NB4 (cell line): Measurements from ENCODE around the gene NDOR1.

Experiments used
- MYC ChIP-seq: IDR thresholded peaks from 2 replicates; pipeline ENCODE4 v1.6.1; 2011; ENCODE audit warnings: low read depth, low read length
- POLR2A ChIP-seq: IDR thresholded peaks from 2 replicates; pipeline ENCODE4 v1.6.1; 2011; ENCODE audit warnings: mild to moderate bottlenecking; ENCODE audit not compliant: insufficient read length; ENCODE audit errors: extremely low read depth
- TF ChIP-seq, protein P1 (sequence below): IDR thresholded peaks from one replicate; pipeline ENCODE4 v1.5.1; 2012; ENCODE audit warnings: low read depth, low read length
- TF ChIP-seq, protein P2 (sequence below): IDR thresholded peaks from 2 replicates; pipeline ENCODE4 v1.6.1; 2011; ENCODE audit warnings: low read depth, low read length

DNA sequence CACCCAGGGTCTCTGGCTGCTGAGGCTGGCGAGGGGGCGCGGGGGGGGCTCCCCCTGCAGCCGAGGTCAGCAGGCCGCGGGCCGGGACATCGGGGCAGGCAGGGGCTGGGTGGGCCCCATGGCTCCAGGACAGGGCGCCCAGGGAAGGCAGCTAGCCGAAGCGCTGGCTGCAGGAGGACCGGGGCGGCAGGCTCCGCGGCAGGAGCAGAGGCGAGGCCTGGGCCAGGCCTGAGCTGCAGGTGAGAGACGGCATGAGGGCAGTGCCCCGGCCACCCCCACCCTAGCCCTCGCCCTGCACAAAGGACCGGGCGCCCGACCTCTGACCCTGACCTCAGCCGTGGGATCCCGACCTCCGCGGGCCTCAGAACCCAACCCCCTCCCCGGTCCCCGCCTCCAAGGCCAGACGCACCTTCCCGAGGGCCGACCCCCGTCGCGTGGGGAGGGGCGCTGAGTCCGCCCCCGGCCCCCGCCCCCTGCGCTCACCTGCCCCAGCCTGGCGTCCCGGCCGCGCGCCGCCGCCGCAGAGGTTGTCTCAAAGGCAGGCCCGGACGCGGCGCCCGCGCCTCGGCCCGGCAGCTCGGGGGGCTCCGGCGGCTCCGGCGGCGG, 16.1 kb downstream of the NDOR1 start:
- TF ChIP-seq, protein P1, sequence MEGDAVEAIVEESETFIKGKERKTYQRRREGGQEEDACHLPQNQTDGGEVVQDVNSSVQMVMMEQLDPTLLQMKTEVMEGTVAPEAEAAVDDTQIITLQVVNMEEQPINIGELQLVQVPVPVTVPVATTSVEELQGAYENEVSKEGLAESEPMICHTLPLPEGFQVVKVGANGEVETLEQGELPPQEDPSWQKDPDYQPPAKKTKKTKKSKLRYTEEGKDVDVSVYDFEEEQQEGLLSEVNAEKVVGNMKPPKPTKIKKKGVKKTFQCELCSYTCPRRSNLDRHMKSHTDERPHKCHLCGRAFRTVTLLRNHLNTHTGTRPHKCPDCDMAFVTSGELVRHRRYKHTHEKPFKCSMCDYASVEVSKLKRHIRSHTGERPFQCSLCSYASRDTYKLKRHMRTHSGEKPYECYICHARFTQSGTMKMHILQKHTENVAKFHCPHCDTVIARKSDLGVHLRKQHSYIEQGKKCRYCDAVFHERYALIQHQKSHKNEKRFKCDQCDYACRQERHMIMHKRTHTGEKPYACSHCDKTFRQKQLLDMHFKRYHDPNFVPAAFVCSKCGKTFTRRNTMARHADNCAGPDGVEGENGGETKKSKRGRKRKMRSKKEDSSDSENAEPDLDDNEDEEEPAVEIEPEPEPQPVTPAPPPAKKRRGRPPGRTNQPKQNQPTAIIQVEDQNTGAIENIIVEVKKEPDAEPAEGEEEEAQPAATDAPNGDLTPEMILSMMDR, result no peak
- TF ChIP-seq MYC (no peak), POLR2A (no peak)
- TF ChIP-seq, protein P2, sequence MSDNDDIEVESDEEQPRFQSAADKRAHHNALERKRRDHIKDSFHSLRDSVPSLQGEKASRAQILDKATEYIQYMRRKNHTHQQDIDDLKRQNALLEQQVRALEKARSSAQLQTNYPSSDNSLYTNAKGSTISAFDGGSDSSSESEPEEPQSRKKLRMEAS, result no peak
